Liver (tissue), 9 donors: ENCODE results near the gene SAMD4B. TPM values are rescaled to one million over a fixed set of nuclear protein-coding genes. Genes with fewer than 3 reads are reported as not detected.

Experiments
- DNase-seq: peaks from one replicate; pipeline ENCODE4 v3.0.0-alpha.2; 2017; ENCODE audit warnings: low spot score
- H3K27ac ChIP-seq, 2 donors: one replicate each; pipeline ENCODE4 v1.7.0; 2013; ENCODE audit warnings: inconsistent platforms in 2 of 2, low read length in 2 of 2, control low read depth in 1 of 2, low read depth in 1 of 2, mild to moderate bottlenecking in 1 of 2
- H3K27me3 ChIP-seq, 4 donors: one replicate each; pipeline versions ENCODE4 v1.6.1 to v1.7.0; 2013; ENCODE audit warnings: low read length in 3 of 4, inconsistent platforms in 1 of 4, mild to moderate bottlenecking in 1 of 4, moderate library complexity in 1 of 4; ENCODE audit not compliant: control insufficient read depth in 4 of 4, insufficient read depth in 4 of 4
- H3K36me3 ChIP-seq, 4 donors: one replicate each; pipeline versions ENCODE4 v1.6.1 to v1.7.0; 2013; ENCODE audit warnings: low read length in 3 of 4, mild to moderate bottlenecking in 3 of 4, low read depth in 1 of 4, moderate library complexity in 1 of 4; ENCODE audit not compliant: control insufficient read depth in 4 of 4, insufficient read depth in 3 of 4
- H3K4me1 ChIP-seq, 4 donors: one replicate each; pipeline versions ENCODE4 v1.6.1 to v1.7.0; 2013; ENCODE audit warnings: low read length in 3 of 4, mild to moderate bottlenecking in 3 of 4, moderate library complexity in 1 of 4; ENCODE audit not compliant: control insufficient read depth in 4 of 4, insufficient read depth in 4 of 4
- H3K4me3 ChIP-seq, 3 donors: one replicate each; pipeline versions ENCODE4 v1.6.1 to v1.7.0; 2013; ENCODE audit warnings: low read length in 3 of 3, control low read depth in 1 of 3, low read depth in 1 of 3, mild to moderate bottlenecking in 1 of 3
- H3K9ac ChIP-seq, 2 donors: one replicate each; pipeline ENCODE4 v1.7.0; 2013; ENCODE audit warnings: low read length in 2 of 2, mild to moderate bottlenecking in 2 of 2, moderate library complexity in 2 of 2, control low read depth in 1 of 2, low read depth in 1 of 2
- H3K9me3 ChIP-seq, 4 donors: one replicate each; pipeline versions ENCODE4 v1.6.1 to v1.7.0; 2013; ENCODE audit warnings: low read length in 3 of 4; ENCODE audit not compliant: control insufficient read depth in 4 of 4
- ATF3 ChIP-seq: IDR thresholded peaks from 2 replicates; pipeline ENCODE4 v1.6.1; 2016; ENCODE audit warnings: antibody characterized with exemption
- CTCF ChIP-seq: fragments of 150-350 bp; IDR thresholded peaks from 2 replicates; pipeline ENCODE4 v1.5.1; 2017; ENCODE audit warnings: improper control_type of control experiment, low read depth, low read length; ENCODE audit not compliant: missing input control
- EGR1 ChIP-seq, 2 donors: IDR thresholded peaks; 2 replicates each; pipeline ENCODE4 v1.6.1; 2016 to 2018; ENCODE audit warnings: antibody characterized with exemption in 2 of 2, low read depth in 2 of 2
- FOXA2 ChIP-seq: IDR thresholded peaks from 2 replicates; pipeline ENCODE4 v1.6.1; 2016; ENCODE audit warnings: antibody characterized with exemption
- GABPA ChIP-seq, 2 donors: IDR thresholded peaks in 1 of 2; conservative IDR thresholded peaks in 1 of 2; 2 replicates each; pipeline ENCODE4 v1.6.1; 2016; ENCODE audit warnings: antibody characterized with exemption in 2 of 2, mild to moderate bottlenecking in 1 of 2, moderate library complexity in 1 of 2
- HNF4A ChIP-seq, 2 donors: conservative IDR thresholded peaks; 2 replicates each; pipeline ENCODE4 v1.6.1; 2016; ENCODE audit warnings: antibody characterized with exemption in 2 of 2, mild to moderate bottlenecking in 2 of 2
- HNF4G ChIP-seq: IDR thresholded peaks from 2 replicates; pipeline ENCODE4 v1.6.1; 2016; ENCODE audit warnings: antibody characterized with exemption
- JUND ChIP-seq, 2 donors: IDR thresholded peaks; 2 replicates each; pipeline ENCODE4 v1.6.1; 2016; ENCODE audit warnings: antibody characterized with exemption in 2 of 2
- MAX ChIP-seq: IDR thresholded peaks from 2 replicates; pipeline ENCODE4 v1.6.1; 2016; ENCODE audit warnings: antibody characterized with exemption
- REST ChIP-seq: IDR thresholded peaks from 2 replicates; pipeline ENCODE4 v1.6.1; 2016; ENCODE audit warnings: antibody characterized with exemption, mild to moderate bottlenecking
- RXRA ChIP-seq, 2 donors: IDR thresholded peaks; 2 replicates each; pipeline ENCODE4 v1.6.1; 2017 to 2018; ENCODE audit warnings: antibody characterized with exemption in 2 of 2, mild to moderate bottlenecking in 1 of 2
- SP1 ChIP-seq: IDR thresholded peaks from 2 replicates; pipeline ENCODE4 v1.6.1; 2018; ENCODE audit warnings: antibody characterized with exemption, mild to moderate bottlenecking
- TAF1 ChIP-seq: conservative IDR thresholded peaks from 2 replicates; pipeline ENCODE4 v1.6.1; 2016; ENCODE audit warnings: antibody characterized with exemption, mild to moderate bottlenecking
- YY1 ChIP-seq: IDR thresholded peaks from 2 replicates; pipeline ENCODE4 v1.6.1; 2016; ENCODE audit warnings: antibody characterized with exemption, mild to moderate bottlenecking
- ZBTB33 ChIP-seq: IDR thresholded peaks from 2 replicates; pipeline ENCODE4 v1.6.1; 2016; ENCODE audit warnings: antibody characterized with exemption
- WGBS: extraction: QIAGEN DNeasy Blood & Tissue Kit; methylation state at CpG from one replicate; pipeline ENCODE4 v1.1.7; 2013; 5-methylcytosine and 5-hydroxymethylcytosine counted together
- polyA plus RNA-seq, 2 donors: library from polyadenylated mRNA; stranded (reverse) in 1 of 2; unstranded in 1 of 2; fragments of 200-250 nt in 1 of 2; fragments of >200 nt in 1 of 2; fragmentation: Nextera tagmentation in 1 of 2; extraction: Ambion mirVana in 1 of 2; gene quantifications; one replicate each; pipeline versions ENCODE4 v1.2.1 to v1.2.3, GENCODE V29; 2013 to 2015
- total RNA-seq, 2 donors: library from RNA; depleted of rRNA; stranded (reverse); fragments of >200 nt; gene quantifications; one replicate each; pipeline ENCODE4 v1.2.3, GENCODE V29; 2014
- donor health status: healthy.
- donor health status: healthy.
- donor health status: healthy.
- donor health status: healthy.
- donor health status: healthy.

The SAMD4B gene
- total and polyA plus RNA-seq, 4 donors: 17.3 to 39.4 (median 30.5) TPM

- TF ChIP-seq CTCF (no peak), GABPA (IDR thresholded peaks at IDR 0.05 in 1 of 2, conservative IDR thresholded peaks at IDR 0.05 in 1 of 2) (no peak), TAF1 (no peak)
Measured at GRCh38 chr19:39315933-39316332, 26.3 kb upstream of the SAMD4B start (continued).

- TF ChIP-seq FOXA2 (no peak), GABPA (IDR thresholded peaks at IDR 0.05 in 1 of 2, conservative IDR thresholded peaks at IDR 0.05 in 1 of 2) (no peak), ATF3 (no peak)
- WGBS: 96% methylated on average over 12 of the region's 12 CpGs
- peaks cover 0 to 7% (median under 1%) of the 10 kb centered on the region in 4 donors for H3K36me3 ChIP-seq
- no peak overlapping the region for H3K4me3 ChIP-seq
- H3K4me1 ChIP-seq: peaks cover 3 to 6% (median 5%) of the 10 kb centered on the region in 4 donors
- H3K27ac ChIP-seq: no peak overlapping the region
- no peak overlapping the region for H3K9ac ChIP-seq
- no peaks in the 10 kb centered on the region for H3K27me3 ChIP-seq
- H3K9me3 ChIP-seq: no peaks in the 10 kb centered on the region
- DNase-seq: no peak
Measured at GRCh38 chr19:39316627-39317321, 25.4 kb upstream of the SAMD4B start.

- no peak overlapping the region for H3K27ac ChIP-seq
- no peak overlapping the region for H3K4me3 ChIP-seq
- H3K9ac ChIP-seq: no peak overlapping the region
- no peak for TF ChIP-seq SP1
- no peak for TF ChIP-seq REST
- TF ChIP-seq ATF3: no peak
- no peak for TF ChIP-seq HNF4A (conservative IDR thresholded peaks at IDR 0.05)
- no peak for TF ChIP-seq EGR1 (IDR thresholded peaks at IDR 0.05; ENCODE audit: low read depth in 2 of 2)
- TF ChIP-seq JUND (IDR thresholded peaks at IDR 0.05): no peak
- TF ChIP-seq ZBTB33: no peak
- TF ChIP-seq RXRA (IDR thresholded peaks at IDR 0.05): no peak
- TF ChIP-seq FOXA2: no peak
- TF ChIP-seq TAF1: no peak
- no peak for TF ChIP-seq MAX
- TF ChIP-seq YY1: no peak
- TF ChIP-seq HNF4G: no peak
- peaks cover 3 to 6% (median 5%) of the 10 kb centered on the region in 4 donors for H3K4me1 ChIP-seq
- WGBS: 95% methylated on average over 4 of the region's 4 CpGs
- peaks cover 0 to 7% (median under 1%) of the 10 kb centered on the region in 4 donors for H3K36me3 ChIP-seq
- H3K27me3 ChIP-seq: no peaks in the 10 kb centered on the region
- DNase-seq: no peak
- H3K9me3 ChIP-seq: no peaks in the 10 kb centered on the region
Measured at GRCh38 chr19:39317476-39317875, 24.7 kb upstream of the SAMD4B start.
